HEK293 (cell line): Measurements from ENCODE around the gene HDDC2.

Source experiments
- ZNF138 ChIP-seq: fragments of 450-650 bp; formaldehyde crosslinking; IDR thresholded peaks from 2 replicates; pipeline ENCODE4 v1.5.1; 2016; ENCODE audit warnings: missing biosample characterization, missing genetic modification characterization, borderline replicate concordance
- TF ChIP-seq, protein P1 (sequence below): fragments of 450-650 bp; formaldehyde crosslinking; IDR thresholded peaks from 2 replicates; pipeline ENCODE4 v1.5.1; 2016; ENCODE audit warnings: missing biosample characterization, missing genetic modification characterization

DNA sequence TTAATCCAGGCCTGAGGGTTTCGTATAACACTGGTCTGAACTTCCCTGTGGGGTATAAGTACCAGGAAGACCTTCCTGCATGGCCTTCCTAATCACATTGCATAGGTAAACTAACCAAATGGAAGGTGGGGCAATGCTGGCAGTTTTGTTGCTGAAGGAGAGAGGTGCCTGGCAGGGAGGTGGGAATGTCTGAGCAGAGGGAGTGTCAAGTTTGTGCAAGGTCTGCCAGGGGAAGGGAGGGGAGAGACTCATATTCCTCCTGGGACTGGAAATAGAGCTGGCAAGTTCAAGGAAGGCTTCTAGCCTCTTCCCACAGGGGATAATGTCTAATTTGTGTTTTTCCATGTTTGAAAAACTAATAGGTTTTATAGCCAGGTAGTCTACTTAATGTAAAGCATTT is 70.6 kb downstream of the HDDC2 start:
- TF ChIP-seq, protein P1, sequence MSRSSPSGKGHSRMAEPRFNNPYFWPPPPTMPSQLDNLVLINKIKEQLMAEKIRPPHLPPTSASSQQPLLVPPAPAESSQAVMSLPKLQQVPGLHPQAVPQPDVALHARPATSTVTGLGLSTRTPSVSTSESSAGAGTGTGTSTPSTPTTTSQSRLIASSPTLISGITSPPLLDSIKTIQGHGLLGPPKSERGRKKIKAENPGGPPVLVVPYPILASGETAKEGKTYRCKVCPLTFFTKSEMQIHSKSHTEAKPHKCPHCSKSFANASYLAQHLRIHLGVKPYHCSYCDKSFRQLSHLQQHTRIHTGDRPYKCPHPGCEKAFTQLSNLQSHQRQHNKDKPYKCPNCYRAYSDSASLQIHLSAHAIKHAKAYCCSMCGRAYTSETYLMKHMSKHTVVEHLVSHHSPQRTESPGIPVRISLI, result no peak
- TF ChIP-seq ZNF138, result no peak
